GM19372 (cell line): ENCODE data around the gene EEF2.
A peak's percentile ranks its signal among the peaks of the same experiment; 100 is the strongest.
"Not testable (repeated sequence)": the region's sequence is repeated elsewhere in the genome, so short reads cannot be mapped to it uniquely, and the experiment has no call there.

ENCODE experiments used
- ATAC-seq: cut with Tn5 transposase; IDR thresholded peaks from one replicate; pipeline ENCODE4 v1.9.1; 2021; ENCODE audit warnings: mild to moderate bottlenecking, low read depth, moderate library complexity; ENCODE audit not compliant: unreplicated experiment

Gene EEF2

DNA sequence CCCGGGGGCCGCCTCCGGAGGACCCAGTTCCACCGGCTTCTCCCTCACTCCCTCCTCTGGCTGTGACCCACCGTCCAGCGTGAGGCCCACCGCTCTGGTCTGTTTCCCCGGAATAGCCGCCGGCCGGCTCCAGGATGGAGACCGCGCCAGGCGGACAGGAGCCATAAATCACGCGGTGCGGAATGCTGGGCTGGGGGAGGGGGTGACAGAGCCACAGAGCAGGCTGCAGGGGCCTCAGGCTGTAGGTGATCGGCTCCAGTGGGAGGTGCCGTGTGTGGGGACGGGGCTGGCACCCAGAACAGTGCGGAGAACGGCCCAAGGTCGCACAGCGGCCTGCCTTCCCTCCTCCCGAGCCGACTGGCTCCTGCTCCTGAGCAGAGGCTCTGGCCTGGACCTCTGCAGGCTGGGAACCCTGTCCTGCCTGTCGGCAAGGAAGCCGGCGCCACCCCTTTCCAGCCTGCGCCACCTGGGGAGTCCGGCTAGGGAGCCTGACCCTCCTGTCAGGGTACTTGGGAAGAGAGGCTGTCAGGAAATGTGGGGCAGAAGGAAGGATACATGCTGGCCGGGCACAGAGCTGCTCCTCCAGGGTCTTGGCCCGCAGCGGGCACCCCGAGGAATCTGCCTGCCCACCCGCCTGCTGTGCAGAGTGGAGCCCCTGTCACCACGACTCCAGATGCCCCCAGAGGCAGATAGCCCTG, 30.6 kb upstream of the EEF2 start:
- no peak for ATAC-seq

- no peak for ATAC-seq
Observed at GRCh38 chr19:4014541-4015491, 29.6 kb upstream of the EEF2 start.

DNA sequence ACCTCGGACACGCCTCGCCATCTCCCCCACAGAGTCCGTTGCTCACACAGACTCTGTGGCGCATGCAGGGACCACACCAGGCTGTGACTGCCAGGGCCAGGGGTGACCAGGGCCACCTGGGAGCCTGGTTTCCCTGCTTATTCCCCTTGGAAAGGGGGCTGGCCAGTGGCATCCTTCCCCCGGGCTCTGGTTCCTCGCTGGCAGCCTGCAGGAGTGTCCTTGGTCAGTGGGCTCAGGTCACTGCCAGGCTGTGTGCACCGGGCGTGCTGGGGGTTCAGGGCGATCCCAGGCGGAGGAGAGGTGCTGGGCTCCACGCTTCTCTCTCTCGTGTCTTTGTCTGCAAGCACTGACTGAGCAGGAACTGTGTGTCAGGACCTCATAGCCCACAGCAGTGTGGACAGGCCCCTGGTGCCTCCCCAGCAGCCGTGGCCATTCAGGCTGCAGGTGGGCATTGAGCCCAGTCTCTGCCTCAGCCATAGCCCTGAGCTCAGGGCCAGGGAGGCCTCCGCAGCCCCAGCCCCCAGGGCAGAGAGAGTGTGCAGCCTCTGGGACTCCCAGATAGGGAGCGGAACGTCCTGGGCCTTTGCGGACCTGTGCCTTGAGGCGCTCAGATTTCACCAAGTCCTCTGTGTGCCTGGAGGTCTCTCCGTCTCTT, 28.8 kb upstream of the EEF2 start:
- ATAC-seq: no peak

- ATAC-seq: no peak
Observed at GRCh38 chr19:4012975-4013634, 27.8 kb upstream of the EEF2 start.

- ATAC-seq: no peak
Observed at GRCh38 chr19:4012092-4012974, 27.1 kb upstream of the EEF2 start.

GRCh38 chr19:4011430-4011829, 26.2 kb upstream of the EEF2 start:
- not testable (repeated sequence) for ATAC-seq

- no peak for ATAC-seq
Observed at GRCh38 chr19:4010808-4011110, 25.5 kb upstream of the EEF2 start.

GRCh38 chr19:4009990-4010807, 24.9 kb upstream of the EEF2 start:
- no peak for ATAC-seq

DNA sequence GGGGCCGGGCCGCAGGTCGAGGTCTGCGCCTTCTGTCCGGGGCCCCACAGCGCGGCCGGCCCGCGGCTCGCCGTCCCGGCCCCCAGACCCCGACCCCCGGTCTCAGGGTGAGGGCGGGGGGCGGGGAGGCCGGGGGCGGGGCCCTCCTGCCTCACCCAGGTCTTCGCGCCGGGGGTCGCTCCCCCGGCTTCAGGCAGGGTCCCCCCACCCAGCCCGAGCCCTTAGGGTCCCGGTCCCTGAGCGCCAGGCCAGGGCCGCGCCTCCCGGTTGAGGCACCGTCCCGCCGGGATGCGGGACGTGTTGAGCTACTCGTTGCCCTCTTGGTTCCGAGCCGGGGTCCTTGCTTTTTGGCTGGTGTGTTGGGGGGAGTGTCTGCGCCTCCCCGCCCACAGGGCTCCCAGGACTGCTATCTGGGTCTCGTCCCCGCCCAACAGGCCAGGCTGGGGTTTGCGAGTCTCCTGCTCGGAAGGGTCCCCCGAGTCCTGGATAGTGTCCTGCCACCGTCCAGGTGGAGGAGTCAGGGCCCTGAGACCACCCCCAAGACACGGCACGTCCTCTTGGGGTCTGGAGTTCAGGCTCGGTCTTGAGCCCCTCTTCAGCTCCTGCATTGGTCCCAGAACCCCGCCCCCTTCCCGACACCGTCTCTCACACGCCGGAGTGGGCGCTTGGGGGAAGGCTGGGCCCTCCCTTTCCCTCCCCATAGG, 22.7 kb upstream of the EEF2 start:
- ATAC-seq: peak; percentile 1

GRCh38 chr19:4007021-4007835, 22.0 kb upstream of the EEF2 start, which contains the start of gene PIAS4:
Gene PIAS4 (plus strand): TSS chr19:4007736. CDS start chr19:4007761, 25 bp downstream.
- ATAC-seq: peak; percentile 87

DNA sequence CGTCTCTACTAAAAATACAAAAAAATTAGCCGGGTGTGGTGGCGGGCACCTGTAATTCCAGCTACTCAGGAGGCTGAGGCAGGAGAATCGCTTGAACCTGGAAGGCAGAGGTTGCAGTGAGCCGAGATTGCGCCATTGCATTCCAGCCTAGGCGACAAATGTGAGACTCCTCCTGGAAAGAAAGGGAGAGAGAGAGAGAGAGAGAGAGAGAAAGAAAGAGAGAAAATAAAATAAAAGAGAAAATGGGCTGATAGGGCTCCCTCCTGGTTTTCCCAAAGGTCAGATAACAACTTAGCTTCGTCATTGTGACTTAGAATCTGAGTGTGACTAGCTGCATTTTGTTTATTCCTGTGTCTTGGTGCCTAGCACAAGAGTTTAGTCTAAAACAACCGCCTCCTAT, 20.2 kb upstream of the EEF2 start:
- ATAC-seq: not testable (repeated sequence)

GRCh38 chr19:4000798-4001197, 15.5 kb upstream of the EEF2 start:
- not testable (repeated sequence) for ATAC-seq

DNA sequence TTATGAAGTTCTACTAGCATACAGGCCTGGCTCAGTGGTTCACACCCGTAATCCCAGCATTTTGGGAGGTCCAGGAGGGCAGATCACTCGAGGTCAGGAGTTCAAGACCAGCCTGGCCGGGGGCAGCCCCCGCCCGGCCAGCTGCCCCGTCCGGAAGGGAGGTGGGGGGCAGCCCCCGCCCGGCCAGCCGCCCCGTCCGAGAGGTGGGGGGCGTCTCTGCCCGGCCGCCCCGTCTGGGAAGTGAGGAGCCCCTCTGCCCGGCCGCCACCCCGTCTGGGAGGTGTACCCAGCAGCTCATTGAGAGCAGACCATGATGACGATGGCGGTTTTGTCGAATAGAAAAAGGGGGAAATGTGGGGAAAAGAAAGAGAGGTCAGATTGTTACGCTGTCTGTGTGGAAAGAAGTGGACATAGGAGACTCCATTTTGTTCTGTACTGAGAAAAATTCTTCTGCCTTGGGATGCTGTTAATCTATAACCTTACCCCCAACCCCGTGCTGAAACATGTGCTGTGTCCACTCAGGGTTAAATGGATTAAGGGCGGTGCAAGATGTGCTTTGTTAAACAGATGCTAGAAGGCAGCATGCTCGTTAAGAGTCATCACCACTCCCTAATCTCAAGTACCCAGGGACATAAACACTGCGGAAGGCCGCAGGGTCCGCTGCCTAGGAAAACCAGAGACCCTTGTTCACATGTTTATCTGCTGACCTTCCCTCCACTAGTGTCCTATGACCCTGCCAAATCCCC, 13.6 kb upstream of the EEF2 start:
- ATAC-seq: not testable (repeated sequence)

- ATAC-seq: no peak
Observed at GRCh38 chr19:3995607-3996006, 10.3 kb upstream of the EEF2 start.

GRCh38 chr19:3990815-3991117, 5.5 kb upstream of the EEF2 start:
- ATAC-seq: no peak

- ATAC-seq: peak; percentile 47
Observed at GRCh38 chr19:3987619-3988371, 2.5 kb upstream of the EEF2 start.
